H9 (cell line): Measurements from ENCODE around the gene THSD4. TPM values are rescaled to one million over a fixed set of nuclear protein-coding genes. Genes with fewer than 3 reads are reported as not detected.

ENCODE experiments used
- DNase-seq: peaks from one replicate; pipeline ENCODE4 v3.0.0-alpha.2; 2017
- H2AFZ ChIP-seq: one replicate; pipeline ENCODE4 v1.6.1; 2013; ENCODE audit warnings: mild to moderate bottlenecking, low read length, control low read depth, moderate library complexity
- H2AK5ac ChIP-seq: 2 replicates; pipeline ENCODE4 v1.6.1; 2013; ENCODE audit warnings: low read length, control low read depth, mixed read lengths; ENCODE audit not compliant: insufficient read length
- H2BK120ac ChIP-seq: one replicate; pipeline ENCODE4 v1.6.1; 2013; ENCODE audit warnings: low read depth, mild to moderate bottlenecking, low read length, control low read depth, inconsistent platforms; ENCODE audit not compliant: poor library complexity, severe bottlenecking
- H2BK12ac ChIP-seq: 2 replicates; pipeline ENCODE4 v1.6.1; 2013; ENCODE audit warnings: low read length, control low read depth, mixed read lengths, low read depth; ENCODE audit not compliant: insufficient read length
- H2BK15ac ChIP-seq: 2 replicates; pipeline ENCODE4 v1.6.1; 2013; ENCODE audit warnings: low read depth, low read length, control low read depth
- H2BK20ac ChIP-seq: one replicate; pipeline ENCODE4 v1.6.1; 2013; ENCODE audit warnings: low read depth, mild to moderate bottlenecking, low read length, control low read depth, inconsistent platforms; ENCODE audit not compliant: poor library complexity, severe bottlenecking
- H2BK5ac ChIP-seq: 2 replicates; pipeline ENCODE4 v1.6.1; 2013; ENCODE audit warnings: low read length, control low read depth, mixed read lengths; ENCODE audit not compliant: insufficient read length
- H3K14ac ChIP-seq: 2 replicates; pipeline ENCODE4 v1.6.1; 2013; ENCODE audit warnings: low read length, control low read depth; ENCODE audit not compliant: insufficient read depth
- H3K18ac ChIP-seq: 2 replicates; pipeline ENCODE4 v1.6.1; 2013; ENCODE audit warnings: low read depth, mild to moderate bottlenecking, mixed read lengths, low read length, control low read depth; ENCODE audit not compliant: insufficient read length
- H3K23ac ChIP-seq: 2 replicates; pipeline ENCODE4 v1.6.1; 2013; ENCODE audit warnings: low read length, control low read depth, mixed read lengths, low read depth; ENCODE audit not compliant: insufficient read length
- H3K23me2 ChIP-seq: 2 replicates; pipeline ENCODE4 v1.6.1; 2013; ENCODE audit warnings: low read depth, mild to moderate bottlenecking, mixed read lengths, low read length, control low read depth; ENCODE audit not compliant: insufficient read length, poor library complexity, severe bottlenecking
- H3K27ac ChIP-seq: 2 replicates; pipeline ENCODE4 v1.5.1; 2013; ENCODE audit warnings: low read length, control low read depth, mixed read lengths, low read depth; ENCODE audit not compliant: insufficient read length
- H3K27me3 ChIP-seq: 2 replicates; pipeline ENCODE4 v1.6.1; 2013; ENCODE audit warnings: low read length, control low read depth, inconsistent platforms; ENCODE audit not compliant: insufficient read depth
- H3K4ac ChIP-seq: 2 replicates; pipeline ENCODE4 v1.6.1; 2013; ENCODE audit warnings: low read depth, mild to moderate bottlenecking, control low read depth, inconsistent platforms, low read length, moderate library complexity
- H3K4me1 ChIP-seq: 2 replicates; pipeline ENCODE4 v1.6.1; 2013; ENCODE audit warnings: low read length, control low read depth, inconsistent platforms; ENCODE audit not compliant: insufficient read depth
- H3K4me2 ChIP-seq: 2 replicates; pipeline ENCODE4 v1.6.1; 2013; ENCODE audit warnings: low read length, control low read depth, mixed read lengths; ENCODE audit not compliant: insufficient read length, insufficient read depth
- H3K56ac ChIP-seq: 2 replicates; pipeline ENCODE4 v1.6.1; 2013; ENCODE audit warnings: low read depth, mild to moderate bottlenecking, mixed read lengths, low read length, control low read depth; ENCODE audit not compliant: insufficient read length
- H3K79me1 ChIP-seq: 2 replicates; pipeline ENCODE4 v1.6.1; 2013; ENCODE audit warnings: low read depth, mild to moderate bottlenecking, moderate library complexity, low read length, control low read depth, inconsistent platforms; ENCODE audit not compliant: insufficient read depth, poor library complexity, severe bottlenecking
- H3K79me2 ChIP-seq: 2 replicates; pipeline ENCODE4 v1.6.1; 2013; ENCODE audit warnings: low read length, control low read depth, inconsistent platforms; ENCODE audit not compliant: insufficient read depth
- H3K9ac ChIP-seq: 2 replicates; pipeline ENCODE4 v1.6.1; 2013; ENCODE audit warnings: low read length, control low read depth, mixed read lengths; ENCODE audit not compliant: insufficient read length; ENCODE audit errors: extremely low read depth
- H3K9me3 ChIP-seq: one replicate; pipeline ENCODE4 v1.6.1; 2013; ENCODE audit warnings: low read depth, low read length, inconsistent platforms; ENCODE audit not compliant: control insufficient read depth
- H3T11ph ChIP-seq: one replicate; pipeline ENCODE4 v1.6.1; 2013; ENCODE audit warnings: mild to moderate bottlenecking, low read length, control low read depth, inconsistent platforms
- H4K20me1 ChIP-seq: one replicate; pipeline ENCODE4 v1.6.1; 2013; ENCODE audit not compliant: control insufficient read depth, insufficient read length, insufficient read depth
- H4K5ac ChIP-seq: 2 replicates; pipeline ENCODE4 v1.6.1; 2013; ENCODE audit warnings: low read depth, mild to moderate bottlenecking, mixed read lengths, low read length, control low read depth; ENCODE audit not compliant: insufficient read length
- H4K8ac ChIP-seq: replicated peaks from 2 replicates; pipeline ENCODE4 v1.6.1; 2013; ENCODE audit warnings: low read length, control low read depth, mixed read lengths, low read depth; ENCODE audit not compliant: insufficient read length
- H4K91ac ChIP-seq: 2 replicates; pipeline ENCODE4 v1.6.1; 2013; ENCODE audit warnings: low read depth, mild to moderate bottlenecking, moderate library complexity, mixed read lengths, low read length, control low read depth; ENCODE audit not compliant: insufficient read length
- H3K27ac Mint-ChIP-seq, 3 experiments: 2 replicates in 2 of 3; 3 replicates in 1 of 3; pipeline ENCODE4 v1.8.0; 2020 to 2021; ENCODE audit warnings: mixed read lengths in 3 of 3, mild to moderate bottlenecking in 1 of 3, moderate library complexity in 1 of 3
- H3K27me3 Mint-ChIP-seq: 2 replicates; pipeline ENCODE4 v1.8.0; 2021; ENCODE audit warnings: low read depth, mild to moderate bottlenecking, moderate library complexity, mixed read lengths
- H3K36me3 Mint-ChIP-seq, 3 experiments: 2 replicates in 2 of 3; 3 replicates in 1 of 3; pipeline ENCODE4 v1.8.0; 2020 to 2021; ENCODE audit warnings: low read depth in 3 of 3, mixed read lengths in 3 of 3; ENCODE audit not compliant: insufficient read depth in 1 of 3
- H3K4me1 Mint-ChIP-seq, 2 experiments: 2 replicates each; pipeline ENCODE4 v1.8.0; 2020; ENCODE audit warnings: mixed read lengths in 2 of 2
- H3K4me3 Mint-ChIP-seq, 2 experiments: 2 replicates in 1 of 2; 3 replicates in 1 of 2; pipeline ENCODE4 v1.8.0; 2020 to 2021; ENCODE audit warnings: mild to moderate bottlenecking in 2 of 2, mixed read lengths in 2 of 2, moderate library complexity in 1 of 2
- H3K9me3 Mint-ChIP-seq, 2 experiments: 2 replicates in 1 of 2; 3 replicates in 1 of 2; pipeline ENCODE4 v1.8.0; 2020; ENCODE audit warnings: mild to moderate bottlenecking in 2 of 2, mixed read lengths in 2 of 2, moderate library complexity in 1 of 2
- WGBS: extraction: QIAGEN DNeasy Blood & Tissue Kit; methylation state at CpG from one replicate; pipeline ENCODE4 v1.1.7; 2013; ENCODE audit warnings: missing lambda C conversion rate, low lambda C conversion rate, mixed read lengths; ENCODE audit not compliant: insufficient read length; ENCODE audit errors: extremely low coverage; 5-methylcytosine and 5-hydroxymethylcytosine counted together
- total RNA-seq: library from RNA; stranded (reverse); gene quantifications from 2 replicates; pipeline ENCODE4 v1.2.1, GENCODE V29; 2021
- TF ChIP-seq, protein P1 (sequence below): fragments of 200-600 bp; sonication (generic); conservative IDR thresholded peaks from 3 replicates; pipeline ENCODE4 v1.8.0; 2021; ENCODE audit warnings: antibody characterized with exemption, mild to moderate bottlenecking

THSD4 gene
- total RNA-seq, 1 experiment from 2014 or later = 5.5 TPM

DNA sequence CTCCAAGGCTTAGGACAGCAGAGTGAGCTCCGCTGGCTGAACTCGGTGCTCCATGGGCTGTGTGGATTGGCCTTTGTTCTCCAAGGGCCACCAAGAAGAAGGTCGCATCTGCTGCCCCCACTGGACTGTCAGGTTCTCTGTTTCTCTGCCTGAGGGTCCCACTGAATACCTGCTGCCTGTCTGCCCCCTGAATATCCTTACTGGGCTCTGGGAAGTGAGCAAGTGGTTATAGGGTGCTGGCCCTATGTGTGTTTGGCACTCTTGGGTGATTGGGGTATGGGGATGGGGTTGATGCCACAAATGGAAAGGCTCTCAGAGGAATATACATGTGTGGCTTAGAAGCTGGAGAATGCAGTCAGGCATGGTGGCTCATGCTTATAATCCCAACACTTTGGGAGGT is 82.3 kb downstream of the THSD4 start:
- no CpG with 5 or more reads among the region's 3 CpGs for WGBS
- Histone ChIP-seq H2AK5ac (no peak overlapping the region), H3K4me2 (no peak overlapping the region), H3K4me1 (peaks cover 9% of the 10 kb centered on the region; the same call in 1 of the 2 replicates), H4K8ac (no peak overlapping the region), H2BK5ac (no peak overlapping the region), H3K4ac (no peak overlapping the region), H3K79me1 (no peaks in the 10 kb centered on the region), H3K23me2 (no peaks in the 10 kb centered on the region), H2AFZ (no peak overlapping the region), H3K79me2 (no peaks in the 10 kb centered on the region), H4K5ac (no peak overlapping the region), H4K20me1 (no peaks in the 10 kb centered on the region), H2BK12ac (no peak overlapping the region), H3K9me3 (no peaks in the 10 kb centered on the region), H3K14ac (no peak overlapping the region), H3K56ac (no peak overlapping the region), H3K27ac (no peak overlapping the region), H3T11ph (no peak overlapping the region), H2BK15ac (no peak overlapping the region), H2BK20ac (no peak overlapping the region), H3K9ac (no peak overlapping the region), H3K23ac (no peak overlapping the region), H4K91ac (no peak overlapping the region), H3K18ac (no peak overlapping the region), H3K27me3 (no peaks in the 10 kb centered on the region), H2BK120ac (no peak overlapping the region)
- Mint-ChIP-seq H3K4me1 (peaks cover 22% of the 10 kb centered on the region in 2 experiments), H3K27ac (no peak overlapping the region), H3K36me3 (peaks cover 0 to 1% (median 0%) of the 10 kb centered on the region in 3 experiments; a peak in 1 of 7 replicates), H3K27me3 (peaks cover 14% of the 10 kb centered on the region), H3K9me3 (no peaks in the 10 kb centered on the region; a peak in 1 of 5 replicates), H3K4me3 (no peak overlapping the region)
- no peak for DNase-seq
- TF ChIP-seq, protein P1, sequence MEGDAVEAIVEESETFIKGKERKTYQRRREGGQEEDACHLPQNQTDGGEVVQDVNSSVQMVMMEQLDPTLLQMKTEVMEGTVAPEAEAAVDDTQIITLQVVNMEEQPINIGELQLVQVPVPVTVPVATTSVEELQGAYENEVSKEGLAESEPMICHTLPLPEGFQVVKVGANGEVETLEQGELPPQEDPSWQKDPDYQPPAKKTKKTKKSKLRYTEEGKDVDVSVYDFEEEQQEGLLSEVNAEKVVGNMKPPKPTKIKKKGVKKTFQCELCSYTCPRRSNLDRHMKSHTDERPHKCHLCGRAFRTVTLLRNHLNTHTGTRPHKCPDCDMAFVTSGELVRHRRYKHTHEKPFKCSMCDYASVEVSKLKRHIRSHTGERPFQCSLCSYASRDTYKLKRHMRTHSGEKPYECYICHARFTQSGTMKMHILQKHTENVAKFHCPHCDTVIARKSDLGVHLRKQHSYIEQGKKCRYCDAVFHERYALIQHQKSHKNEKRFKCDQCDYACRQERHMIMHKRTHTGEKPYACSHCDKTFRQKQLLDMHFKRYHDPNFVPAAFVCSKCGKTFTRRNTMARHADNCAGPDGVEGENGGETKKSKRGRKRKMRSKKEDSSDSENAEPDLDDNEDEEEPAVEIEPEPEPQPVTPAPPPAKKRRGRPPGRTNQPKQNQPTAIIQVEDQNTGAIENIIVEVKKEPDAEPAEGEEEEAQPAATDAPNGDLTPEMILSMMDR = no peak
